ENCODE measurements around the gene THSD4.

THSD4 gene

DNA sequence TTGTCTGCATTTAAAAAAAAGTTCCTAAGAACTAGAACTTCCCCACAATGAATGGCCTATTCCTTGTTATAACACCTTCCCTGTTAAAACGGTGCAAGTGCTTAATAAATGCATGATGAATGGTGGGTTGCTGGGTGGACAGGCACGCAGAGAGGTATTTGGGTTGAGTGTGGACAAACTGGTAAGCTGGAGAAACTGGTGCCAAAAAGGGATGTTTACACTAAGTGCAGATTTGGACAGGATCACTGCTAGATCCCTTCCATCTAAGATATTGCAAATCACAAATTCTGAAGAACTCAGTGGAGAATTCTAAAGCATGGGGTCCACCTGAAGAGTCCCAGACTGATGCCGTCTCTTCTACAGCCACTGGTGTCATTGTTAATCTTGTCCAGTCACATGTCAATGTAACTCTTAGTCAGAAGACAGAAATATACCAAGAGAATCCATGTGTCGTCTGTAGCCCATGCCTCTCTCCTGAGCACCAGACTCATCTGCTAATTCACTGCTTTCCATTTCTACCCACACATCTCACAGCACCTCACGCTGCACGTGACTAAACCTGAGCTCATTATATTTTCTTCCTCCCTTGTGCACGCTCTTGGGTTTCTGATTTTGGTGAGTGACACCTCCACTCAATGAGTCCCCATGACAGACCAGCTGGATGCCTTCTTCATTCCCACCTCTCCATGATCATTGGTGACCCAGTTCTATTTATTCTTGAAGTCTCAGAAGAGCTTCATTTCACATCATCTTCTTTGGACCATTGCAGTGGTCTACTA is 328.9 kb downstream of the THSD4 start:
- H3K4me3 ChIP-seq (ENCODE audit: low read depth, low read length) = no peak overlapping the region
- DNase-seq (ENCODE audit: low read depth) = no peak
- TF ChIP-seq, protein P1, sequence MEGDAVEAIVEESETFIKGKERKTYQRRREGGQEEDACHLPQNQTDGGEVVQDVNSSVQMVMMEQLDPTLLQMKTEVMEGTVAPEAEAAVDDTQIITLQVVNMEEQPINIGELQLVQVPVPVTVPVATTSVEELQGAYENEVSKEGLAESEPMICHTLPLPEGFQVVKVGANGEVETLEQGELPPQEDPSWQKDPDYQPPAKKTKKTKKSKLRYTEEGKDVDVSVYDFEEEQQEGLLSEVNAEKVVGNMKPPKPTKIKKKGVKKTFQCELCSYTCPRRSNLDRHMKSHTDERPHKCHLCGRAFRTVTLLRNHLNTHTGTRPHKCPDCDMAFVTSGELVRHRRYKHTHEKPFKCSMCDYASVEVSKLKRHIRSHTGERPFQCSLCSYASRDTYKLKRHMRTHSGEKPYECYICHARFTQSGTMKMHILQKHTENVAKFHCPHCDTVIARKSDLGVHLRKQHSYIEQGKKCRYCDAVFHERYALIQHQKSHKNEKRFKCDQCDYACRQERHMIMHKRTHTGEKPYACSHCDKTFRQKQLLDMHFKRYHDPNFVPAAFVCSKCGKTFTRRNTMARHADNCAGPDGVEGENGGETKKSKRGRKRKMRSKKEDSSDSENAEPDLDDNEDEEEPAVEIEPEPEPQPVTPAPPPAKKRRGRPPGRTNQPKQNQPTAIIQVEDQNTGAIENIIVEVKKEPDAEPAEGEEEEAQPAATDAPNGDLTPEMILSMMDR (IDR thresholded peaks at IDR 0.05; ENCODE audit: control insufficient read depth, extremely low read depth, insufficient read depth) = no peak

DNA sequence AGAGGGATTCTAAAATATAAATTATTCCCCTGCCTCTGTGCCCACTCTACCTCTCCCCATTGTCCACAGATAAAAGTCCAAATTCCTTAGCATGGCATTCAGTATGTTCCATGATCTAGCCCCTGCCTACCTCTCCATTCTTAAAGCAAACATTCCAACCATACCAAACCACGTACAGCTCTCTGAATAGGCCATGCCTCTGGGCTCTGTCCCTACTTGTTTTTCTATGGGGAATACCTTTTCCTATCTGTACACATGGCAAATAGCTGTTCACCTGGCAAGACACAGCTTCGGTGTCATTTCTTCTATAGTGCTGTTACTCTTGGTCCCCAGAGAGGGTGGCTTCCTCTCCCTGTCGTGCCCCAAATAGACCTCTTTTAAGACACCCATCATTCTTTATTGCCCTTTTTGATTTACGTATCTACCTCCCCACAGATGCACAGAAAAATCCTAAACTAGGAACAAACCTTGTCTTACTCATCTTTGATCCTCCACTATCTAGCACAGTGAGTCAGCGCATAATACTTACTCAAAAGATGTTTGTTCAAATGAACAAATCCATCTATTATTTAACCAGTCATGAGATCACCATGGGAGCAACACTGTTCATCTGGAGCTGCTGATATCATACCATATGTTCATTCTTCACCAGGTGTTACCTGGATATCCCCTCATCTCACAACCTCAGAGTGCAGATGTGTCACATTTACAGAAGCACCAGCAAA is 329.8 kb downstream of the THSD4 start:
- DNase-seq (ENCODE audit: low read depth) = no peak
- TF ChIP-seq, protein P1 (IDR thresholded peaks at IDR 0.05; ENCODE audit: control insufficient read depth, extremely low read depth, insufficient read depth) = no peak
- no peak overlapping the region for H3K4me3 ChIP-seq (ENCODE audit: low read depth, low read length)

DNA sequence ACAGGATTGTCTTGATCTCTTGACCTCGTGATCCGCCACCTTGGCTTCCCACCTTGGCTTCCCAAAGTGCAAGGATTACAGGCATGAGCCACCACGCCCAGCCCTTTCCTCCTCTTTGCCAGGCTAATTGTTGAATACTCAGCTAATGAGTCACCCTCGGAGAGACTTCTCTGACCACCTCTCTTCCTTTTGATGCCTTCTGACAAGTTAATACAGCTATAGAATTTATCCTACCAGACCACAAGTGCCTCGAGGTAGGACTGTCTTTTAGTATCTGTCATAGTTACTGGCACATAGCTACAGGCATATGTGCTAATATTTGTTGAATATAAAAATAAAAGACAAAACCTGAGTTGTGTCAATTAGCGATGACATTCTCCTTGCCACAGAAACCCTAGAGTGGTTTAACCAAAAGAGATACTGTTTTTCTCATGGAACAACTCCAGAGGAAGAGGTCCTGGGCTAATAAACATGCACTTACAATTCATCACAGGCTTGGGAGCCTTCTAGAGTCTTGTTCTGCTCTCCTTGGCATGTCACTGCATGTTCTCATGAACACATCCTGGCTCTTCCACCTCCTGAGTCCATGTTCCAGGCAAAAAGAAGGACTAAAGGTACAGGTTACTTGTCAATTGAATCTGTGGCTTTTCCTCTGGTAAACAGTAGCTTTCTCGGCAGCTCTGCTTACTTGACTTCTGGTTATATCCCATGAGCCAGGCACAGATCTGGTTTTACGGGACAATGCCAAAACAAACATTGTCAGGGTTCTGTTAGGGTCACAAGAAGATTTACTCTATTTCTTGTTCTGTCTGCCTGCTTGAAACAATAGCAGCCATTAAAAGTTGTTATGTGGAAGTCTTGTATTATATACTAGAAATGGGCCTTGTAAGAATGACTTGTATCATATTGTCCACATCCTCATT is 332.3 kb downstream of the THSD4 start:
- no peak overlapping the region for H3K4me3 ChIP-seq (ENCODE audit: low read depth, low read length)
- TF ChIP-seq, protein P1 (IDR thresholded peaks at IDR 0.05; ENCODE audit: control insufficient read depth, extremely low read depth, insufficient read depth) = no peak
- peak; percentile 45 for DNase-seq (ENCODE audit: low read depth)

DNA sequence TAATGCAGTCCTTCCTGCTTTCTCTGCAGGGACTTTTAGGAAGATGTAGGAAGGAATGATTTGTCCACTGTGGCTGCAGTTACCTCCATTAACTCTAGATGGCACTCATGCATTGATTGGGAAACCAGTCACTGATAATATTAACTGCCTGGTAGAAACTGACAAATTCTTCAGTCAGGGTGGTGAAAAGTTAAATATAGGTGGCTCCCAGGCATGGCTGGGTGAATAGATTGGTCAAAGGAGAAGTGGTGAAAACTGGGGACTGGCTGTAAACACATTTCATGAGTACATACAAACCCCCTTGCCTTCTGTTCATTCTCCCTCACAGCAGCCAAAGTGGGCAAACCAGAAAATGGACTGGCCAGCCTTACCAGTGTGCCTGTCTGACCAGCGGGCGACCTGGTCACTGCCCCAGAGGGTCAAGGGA is 333.4 kb downstream of the THSD4 start:
- TF ChIP-seq, protein P1 (IDR thresholded peaks at IDR 0.05; ENCODE audit: control insufficient read depth, extremely low read depth, insufficient read depth) = peak; percentile 86
- H3K4me3 ChIP-seq (ENCODE audit: low read depth, low read length) = no peak overlapping the region
- peak; percentile 39 for DNase-seq (ENCODE audit: low read depth)

GRCh38 chr15:71449363-71449762 is 334.1 kb downstream of the THSD4 start:
- H3K4me3 ChIP-seq (ENCODE audit: low read depth, low read length) = no peak overlapping the region
- TF ChIP-seq, protein P1 (IDR thresholded peaks at IDR 0.05; ENCODE audit: control insufficient read depth, extremely low read depth, insufficient read depth) = no peak
- no peak for DNase-seq (ENCODE audit: low read depth)

- TF ChIP-seq, protein P1 (IDR thresholded peaks at IDR 0.05; ENCODE audit: control insufficient read depth, extremely low read depth, insufficient read depth) = no peak
- DNase-seq (ENCODE audit: low read depth) = no peak
Observed at GRCh38 chr15:71449956-71450355, 334.7 kb downstream of the THSD4 start.

More at GRCh38 chr15:71449956-71450355, 334.7 kb downstream of the THSD4 start:
- no peak overlapping the region for H3K4me3 ChIP-seq (ENCODE audit: low read depth, low read length)
